B cell (primary cell): ENCODE results near the gene DOCK7.

Experiments
- CTCF ChIP-seq: fragments of 200-600 bp; IDR thresholded peaks from one replicate; pipeline ENCODE4 v1.8.0; 2022; ENCODE audit warnings: antibody characterized with exemption, mild to moderate bottlenecking
- EZH2 ChIP-seq: IDR thresholded peaks from 2 replicates; pipeline ENCODE4 v1.6.1; 2012; ENCODE audit warnings: borderline replicate concordance, low read depth, mild to moderate bottlenecking, moderate library complexity, low read length; ENCODE audit not compliant: insufficient read depth, poor library complexity, severe bottlenecking

GRCh38 chr1:62673629-62674028 lies 14.6 kb downstream of the DOCK7 start:
- TF ChIP-seq CTCF (no peak), EZH2 (no peak)
